ENCODE measurements around the gene YY1. TPM values are rescaled to one million over a fixed set of nuclear protein-coding genes. Genes with fewer than 3 reads are reported as not detected.
A peak's percentile ranks its signal among the peaks of the same experiment; 100 is the strongest.

YY1 gene
- total RNA-seq, 1 donor from 2014 or later = 58.9 TPM

DNA sequence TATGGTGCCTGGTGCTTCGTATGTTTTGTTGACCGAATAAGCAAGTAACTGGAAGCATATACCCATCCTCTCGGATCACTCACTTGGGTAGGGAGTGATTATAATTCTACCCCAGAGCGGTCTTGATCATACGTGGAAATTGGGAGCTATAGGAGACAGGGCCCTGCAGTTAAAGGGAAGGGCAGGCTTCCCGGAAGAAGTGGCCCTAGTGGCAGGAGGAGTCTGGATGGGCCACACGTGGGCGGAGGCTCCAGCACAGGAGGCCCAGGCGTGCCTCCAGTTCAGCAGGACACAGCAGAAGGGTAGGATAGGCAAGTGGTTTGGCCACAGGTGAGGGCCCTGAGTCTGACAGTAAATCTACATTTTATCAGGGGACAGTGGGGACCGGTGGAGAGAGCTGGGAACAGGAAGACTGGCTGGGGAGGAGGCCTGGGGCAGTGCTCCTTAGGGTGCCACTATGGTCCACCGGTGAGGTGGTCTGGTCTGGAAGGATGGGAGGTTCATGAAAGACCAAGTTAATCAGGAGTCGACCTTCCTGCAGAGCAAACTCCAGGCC, 23.5 kb upstream of the YY1 start:
- TF ChIP-seq EZH2 (IDR thresholded peaks at IDR 0.05) (no peak), EZH2phosphoT487 (IDR thresholded peaks at IDR 0.05) (no peak)
- TF ChIP-seq, protein P1, sequence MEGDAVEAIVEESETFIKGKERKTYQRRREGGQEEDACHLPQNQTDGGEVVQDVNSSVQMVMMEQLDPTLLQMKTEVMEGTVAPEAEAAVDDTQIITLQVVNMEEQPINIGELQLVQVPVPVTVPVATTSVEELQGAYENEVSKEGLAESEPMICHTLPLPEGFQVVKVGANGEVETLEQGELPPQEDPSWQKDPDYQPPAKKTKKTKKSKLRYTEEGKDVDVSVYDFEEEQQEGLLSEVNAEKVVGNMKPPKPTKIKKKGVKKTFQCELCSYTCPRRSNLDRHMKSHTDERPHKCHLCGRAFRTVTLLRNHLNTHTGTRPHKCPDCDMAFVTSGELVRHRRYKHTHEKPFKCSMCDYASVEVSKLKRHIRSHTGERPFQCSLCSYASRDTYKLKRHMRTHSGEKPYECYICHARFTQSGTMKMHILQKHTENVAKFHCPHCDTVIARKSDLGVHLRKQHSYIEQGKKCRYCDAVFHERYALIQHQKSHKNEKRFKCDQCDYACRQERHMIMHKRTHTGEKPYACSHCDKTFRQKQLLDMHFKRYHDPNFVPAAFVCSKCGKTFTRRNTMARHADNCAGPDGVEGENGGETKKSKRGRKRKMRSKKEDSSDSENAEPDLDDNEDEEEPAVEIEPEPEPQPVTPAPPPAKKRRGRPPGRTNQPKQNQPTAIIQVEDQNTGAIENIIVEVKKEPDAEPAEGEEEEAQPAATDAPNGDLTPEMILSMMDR (IDR thresholded peaks at IDR 0.05) = no peak
- no peak overlapping the region for H3K9ac ChIP-seq
- no peaks in the 10 kb centered on the region for H3K36me3 ChIP-seq
- no peaks in the 10 kb centered on the region for H3K27me3 ChIP-seq
- no peak overlapping the region for H2AFZ ChIP-seq (replicated peaks)
- peaks cover 5% of the 10 kb centered on the region for H3K4me1 ChIP-seq
- Mint-ChIP-seq H3K4me1 (peaks cover 14% of the 10 kb centered on the region), H3K4me3 (peak overlapping the region; percentile 79), H3K27ac (peak overlapping the region; percentile 50), H3K27me3 (ENCODE audit: insufficient read depth, low read depth) (no peaks in the 10 kb centered on the region), H3K9me3 (no peaks in the 10 kb centered on the region), H3K36me3 (no peaks in the 10 kb centered on the region)
- peaks cover 26% of the 10 kb centered on the region for H3F3A ChIP-seq (ENCODE audit: low read depth)
- no peak overlapping the region for H3K27ac ChIP-seq
- H3K9me3 ChIP-seq (ENCODE audit: low read depth) = no peaks in the 10 kb centered on the region
- no peak overlapping the region for H3K4me2 ChIP-seq
- H3K4me3 ChIP-seq = no peak overlapping the region
- DNase-seq (ENCODE audit: low spot score) = no peak
- H4K20me1 ChIP-seq (ENCODE audit: low read depth) = peaks cover 45% of the 10 kb centered on the region
- H3K79me2 ChIP-seq (ENCODE audit: low read depth) = peaks cover 71% of the 10 kb centered on the region

DNA sequence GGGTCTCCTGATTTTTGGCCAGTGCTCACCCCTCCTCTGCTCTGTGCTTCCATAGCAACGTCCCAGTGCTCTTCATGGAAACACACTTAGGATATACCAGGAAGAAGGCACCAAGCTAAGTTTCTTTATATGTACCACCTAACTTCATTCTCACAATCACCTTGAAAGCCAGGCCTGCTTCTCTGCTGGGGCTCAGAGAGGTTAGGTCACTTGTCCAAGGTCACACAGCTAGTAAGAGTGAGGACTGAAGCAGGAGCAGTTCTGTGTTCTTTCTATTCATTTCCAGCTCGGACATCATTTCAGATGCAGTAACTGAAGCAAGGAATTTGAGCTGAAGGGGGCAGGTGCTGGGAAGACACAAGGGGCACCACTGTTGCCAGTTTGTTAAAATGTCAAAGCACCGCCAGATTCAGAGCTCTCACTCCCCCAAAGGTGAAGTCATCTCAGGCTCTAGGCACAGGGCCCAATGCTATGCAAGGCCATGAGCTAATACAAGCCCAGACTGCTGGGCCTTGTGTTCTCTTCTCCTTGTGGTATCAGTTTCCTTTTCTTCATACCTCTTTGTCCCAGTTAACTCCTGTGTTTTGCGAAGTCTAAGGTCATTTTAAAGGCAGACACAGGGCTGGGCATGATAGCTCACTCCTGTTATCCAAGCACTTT, 19.7 kb upstream of the YY1 start:
- Histone ChIP-seq H3K27me3 (no peaks in the 10 kb centered on the region), H4K20me1 (ENCODE audit: low read depth) (peaks cover 56% of the 10 kb centered on the region), H3K4me2 (no peak overlapping the region), H3K27ac (no peak overlapping the region), H3K9ac (no peak overlapping the region), H3K4me1 (peaks cover 36% of the 10 kb centered on the region), H3F3A (ENCODE audit: low read depth) (peaks cover 58% of the 10 kb centered on the region), H3K79me2 (ENCODE audit: low read depth) (peaks cover 83% of the 10 kb centered on the region), H3K9me3 (ENCODE audit: low read depth) (no peaks in the 10 kb centered on the region), H3K36me3 (no peaks in the 10 kb centered on the region), H3K4me3 (no peak overlapping the region), H2AFZ (replicated peaks) (no peak overlapping the region)
- no peak for DNase-seq (ENCODE audit: low spot score)
- H3K4me1 Mint-ChIP-seq = peaks cover 14% of the 10 kb centered on the region
- TF ChIP-seq EZH2phosphoT487 (IDR thresholded peaks at IDR 0.05) = no peak
- TF ChIP-seq EZH2 (IDR thresholded peaks at IDR 0.05) = no peak
- TF ChIP-seq, protein P1 (IDR thresholded peaks at IDR 0.05) = no peak
- H3K36me3 Mint-ChIP-seq = no peaks in the 10 kb centered on the region
- H3K4me3 Mint-ChIP-seq = no peak overlapping the region
- no peaks in the 10 kb centered on the region for H3K27me3 Mint-ChIP-seq (ENCODE audit: insufficient read depth, low read depth)
- H3K9me3 Mint-ChIP-seq = no peaks in the 10 kb centered on the region
- no peak overlapping the region for H3K27ac Mint-ChIP-seq

GRCh38 chr14:100221533-100222223, 17.3 kb upstream of the YY1 start:
- Histone ChIP-seq H3K4me3 (peak overlapping the region; percentile 46), H3K9ac (no peak overlapping the region), H3K9me3 (ENCODE audit: low read depth) (no peaks in the 10 kb centered on the region), H4K20me1 (ENCODE audit: low read depth) (peaks cover 64% of the 10 kb centered on the region), H2AFZ (replicated peaks) (peak overlapping the region; percentile 2), H3K27ac (peak overlapping the region; percentile 93), H3K4me2 (peak overlapping the region; percentile 73), H3K79me2 (ENCODE audit: low read depth) (peaks cover 91% of the 10 kb centered on the region), H3K27me3 (no peaks in the 10 kb centered on the region), H3K36me3 (no peaks in the 10 kb centered on the region), H3K4me1 (peaks cover 39% of the 10 kb centered on the region), H3F3A (ENCODE audit: low read depth) (peaks cover 54% of the 10 kb centered on the region)
- DNase-seq (ENCODE audit: low spot score) = peak; percentile 91
- no peak overlapping the region for H3K27ac Mint-ChIP-seq
- peaks cover 3% of the 10 kb centered on the region for H3K4me1 Mint-ChIP-seq
- H3K36me3 Mint-ChIP-seq = no peaks in the 10 kb centered on the region
- TF ChIP-seq EZH2phosphoT487 (IDR thresholded peaks at IDR 0.05) = no peak
- no peak for TF ChIP-seq EZH2 (IDR thresholded peaks at IDR 0.05)
- TF ChIP-seq, protein P1 (IDR thresholded peaks at IDR 0.05) = no peak
- no peaks in the 10 kb centered on the region for H3K9me3 Mint-ChIP-seq
- H3K27me3 Mint-ChIP-seq (ENCODE audit: insufficient read depth, low read depth) = peaks cover 2% of the 10 kb centered on the region
- no peak overlapping the region for H3K4me3 Mint-ChIP-seq

Data from neural progenitor cell (in vitro differentiated cells).